Activated naive CD8-positive, alpha-beta T cell treated with anti-CD3 and anti-CD28 coated beads, Interleukin-2, amount 50 U/mL, for 24 hours (primary cell): ENCODE data around the gene HDAC7.
A peak's percentile ranks its signal among the peaks of the same experiment; 100 is the strongest.

Source experiments
- ATAC-seq: fragments of 150-1000 bp; cut with Tn5 transposase; one replicate; pipeline ENCODE4 v1.10.0; 2021
- DNase-seq: peaks from one replicate; pipeline ENCODE4 v3.0.0; 2021
- H3K27ac Mint-ChIP-seq: one replicate; pipeline ENCODE4 v1.8.0; 2021; ENCODE audit warnings: mild to moderate bottlenecking, mixed read lengths
- H3K27me3 Mint-ChIP-seq: one replicate; pipeline ENCODE4 v1.8.0; 2021; ENCODE audit warnings: mixed read lengths
- H3K36me3 Mint-ChIP-seq: one replicate; pipeline ENCODE4 v1.8.0; 2021; ENCODE audit warnings: low read depth, mixed read lengths
- H3K4me1 Mint-ChIP-seq: one replicate; pipeline ENCODE4 v1.8.0; 2021; ENCODE audit warnings: mixed read lengths
- H3K4me3 Mint-ChIP-seq: one replicate; pipeline ENCODE4 v1.8.0; 2021; ENCODE audit warnings: mild to moderate bottlenecking, moderate library complexity, mixed read lengths
- H3K9me3 Mint-ChIP-seq: one replicate; pipeline ENCODE4 v1.8.0; 2021; ENCODE audit warnings: mixed read lengths

The HDAC7 gene

GRCh38 chr12:47841910-47842309 is 22.2 kb upstream of the HDAC7 start:
- no peak for ATAC-seq
- H3K4me3 Mint-ChIP-seq, result no peak overlapping the region

GRCh38 chr12:47841501-47841900 is 21.8 kb upstream of the HDAC7 start:
- no peak for ATAC-seq
- no peak overlapping the region for H3K4me3 Mint-ChIP-seq
- H3K9me3 Mint-ChIP-seq, result no peaks in the 10 kb centered on the region
- H3K27ac Mint-ChIP-seq, result peak overlapping the region; percentile 35
- H3K27me3 Mint-ChIP-seq, result no peaks in the 10 kb centered on the region
- peaks cover 34% of the 10 kb centered on the region for H3K4me1 Mint-ChIP-seq
- H3K36me3 Mint-ChIP-seq, result peaks cover 32% of the 10 kb centered on the region
- no peak for DNase-seq

More at GRCh38 chr12:47841910-47842309, 22.2 kb upstream of the HDAC7 start:
- H3K27me3 Mint-ChIP-seq, result no peaks in the 10 kb centered on the region
- DNase-seq, result no peak
- peak overlapping the region; percentile 35 for H3K27ac Mint-ChIP-seq
- no peaks in the 10 kb centered on the region for H3K9me3 Mint-ChIP-seq
- peaks cover 36% of the 10 kb centered on the region for H3K36me3 Mint-ChIP-seq
- H3K4me1 Mint-ChIP-seq, result peaks cover 30% of the 10 kb centered on the region

GRCh38 chr12:47840571-47840970 is 20.9 kb upstream of the HDAC7 start:
- Mint-ChIP-seq H3K27me3 (no peaks in the 10 kb centered on the region), H3K27ac (no peak overlapping the region), H3K36me3 (peaks cover 23% of the 10 kb centered on the region)

DNA sequence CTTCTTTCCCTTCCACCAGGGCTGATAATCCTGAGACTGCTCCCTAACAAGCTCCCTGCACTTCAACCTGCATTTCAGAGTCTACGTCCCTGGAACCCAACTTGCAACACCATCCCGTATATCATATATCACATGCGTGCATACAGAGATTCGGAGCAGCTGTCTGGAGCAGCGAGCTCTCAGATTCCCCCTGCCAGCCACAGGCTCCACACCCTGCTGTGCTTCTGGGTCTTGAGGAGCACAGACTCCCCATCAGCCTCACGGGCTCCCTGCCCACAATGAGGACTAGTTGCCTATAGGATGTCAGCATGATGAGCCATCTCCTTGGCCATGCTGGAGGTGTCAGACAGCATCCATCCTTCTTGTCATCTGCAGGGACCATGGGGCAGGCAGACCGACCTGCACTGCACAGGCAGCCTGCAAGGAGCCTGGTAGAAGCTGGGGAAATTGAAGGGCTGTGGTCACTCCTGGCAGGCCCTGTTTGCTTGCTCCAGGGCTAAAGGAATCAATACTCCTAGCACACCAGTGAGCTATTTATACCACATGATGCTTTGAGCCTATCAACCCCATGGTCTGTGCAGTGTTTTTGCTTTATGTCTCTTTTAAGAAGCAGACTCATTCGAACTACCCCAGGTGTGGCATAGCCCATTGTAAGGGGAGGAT is 19.6 kb upstream of the HDAC7 start:
- Mint-ChIP-seq H3K27ac (peak overlapping the region; percentile 50), H3K36me3 (peaks cover 13% of the 10 kb centered on the region), H3K4me3 (no peak overlapping the region), H3K27me3 (no peaks in the 10 kb centered on the region), H3K9me3 (no peaks in the 10 kb centered on the region), H3K4me1 (peaks cover 55% of the 10 kb centered on the region)
- ATAC-seq, result no peak
- no peak for DNase-seq

More at GRCh38 chr12:47840571-47840970, 20.9 kb upstream of the HDAC7 start:
- peaks cover 43% of the 10 kb centered on the region for H3K4me1 Mint-ChIP-seq
- no peak for DNase-seq
- no peaks in the 10 kb centered on the region for H3K9me3 Mint-ChIP-seq
- ATAC-seq, result no peak
- no peak overlapping the region for H3K4me3 Mint-ChIP-seq

DNA sequence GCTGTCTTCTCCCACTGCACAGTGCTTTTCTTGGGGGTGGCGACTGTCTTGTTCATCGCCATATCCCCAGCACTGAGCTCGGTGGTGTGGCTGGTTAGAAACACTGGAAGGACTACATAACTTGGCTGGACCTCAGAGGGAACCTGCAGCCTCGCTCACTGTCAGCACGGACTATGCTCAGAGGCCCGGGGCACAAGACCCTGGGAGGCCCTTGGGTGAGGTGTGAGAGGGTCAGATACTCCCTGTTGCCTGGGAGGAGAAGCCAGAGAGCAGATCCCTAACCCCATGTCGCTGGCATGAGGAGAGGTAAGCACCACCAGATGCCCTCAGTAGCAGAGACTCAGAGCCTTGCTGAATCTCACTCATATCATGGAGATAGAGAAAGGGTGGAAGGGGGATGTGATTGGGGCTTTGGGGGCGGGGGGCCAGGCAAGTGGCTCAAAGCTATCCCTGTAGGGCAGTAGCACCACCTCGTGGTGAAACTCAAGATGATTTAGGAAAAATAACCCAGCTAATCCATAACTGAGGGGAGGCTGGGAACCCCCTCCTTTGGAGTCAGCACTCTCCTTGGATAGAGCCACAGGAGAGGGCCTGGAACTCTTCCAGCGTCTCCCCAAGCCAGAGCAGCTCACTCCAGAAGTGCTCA is 18.7 kb upstream of the HDAC7 start:
- Mint-ChIP-seq H3K27me3 (no peaks in the 10 kb centered on the region), H3K27ac (no peak overlapping the region), H3K4me1 (peaks cover 63% of the 10 kb centered on the region), H3K9me3 (no peaks in the 10 kb centered on the region), H3K36me3 (peaks cover 11% of the 10 kb centered on the region), H3K4me3 (no peak overlapping the region)
- peak; percentile 2 for ATAC-seq
- DNase-seq, result peak; percentile 50

- Mint-ChIP-seq H3K4me1 (peaks cover 66% of the 10 kb centered on the region), H3K4me3 (peak overlapping the region; percentile 14), H3K9me3 (no peaks in the 10 kb centered on the region), H3K27ac (peak overlapping the region; percentile 74), H3K27me3 (no peaks in the 10 kb centered on the region), H3K36me3 (peaks cover 2% of the 10 kb centered on the region)
- ATAC-seq, result no peak
- peak; percentile 76 for DNase-seq
Observed at GRCh38 chr12:47837190-47838171, 17.8 kb upstream of the HDAC7 start.

DNA sequence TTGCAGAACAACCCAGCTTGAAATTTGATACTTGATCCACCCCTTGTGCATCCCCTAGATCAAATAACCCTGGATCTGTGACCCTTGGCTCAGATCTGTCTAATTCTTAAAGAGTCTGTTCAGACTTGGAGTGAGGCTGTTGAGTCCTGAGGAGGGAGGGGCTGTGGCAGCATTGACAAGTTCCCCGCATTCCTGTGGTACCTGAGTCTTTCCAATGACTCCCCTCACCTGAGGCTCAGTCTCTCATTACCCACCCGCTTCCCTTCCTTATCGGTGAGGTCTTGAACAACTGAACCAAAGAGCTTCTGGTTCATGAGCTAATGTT is 16.1 kb upstream of the HDAC7 start:
- Mint-ChIP-seq H3K27me3 (no peaks in the 10 kb centered on the region), H3K4me3 (no peak overlapping the region), H3K36me3 (peaks cover 2% of the 10 kb centered on the region), H3K4me1 (peaks cover 76% of the 10 kb centered on the region), H3K9me3 (no peaks in the 10 kb centered on the region), H3K27ac (peak overlapping the region; percentile 73)
- ATAC-seq, result no peak
- DNase-seq, result no peak

- no peaks in the 10 kb centered on the region for H3K9me3 Mint-ChIP-seq
- peaks cover 82% of the 10 kb centered on the region for H3K4me1 Mint-ChIP-seq
- no peak for ATAC-seq
- no peak for DNase-seq
- no peaks in the 10 kb centered on the region for H3K27me3 Mint-ChIP-seq
- H3K4me3 Mint-ChIP-seq, result no peak overlapping the region
- peak overlapping the region; percentile 97 for H3K27ac Mint-ChIP-seq
- H3K36me3 Mint-ChIP-seq, result peaks cover 2% of the 10 kb centered on the region
Observed at GRCh38 chr12:47835006-47835830, 15.5 kb upstream of the HDAC7 start.

GRCh38 chr12:47834199-47834903 is 14.6 kb upstream of the HDAC7 start:
- Mint-ChIP-seq H3K27ac (peak overlapping the region; percentile 97), H3K27me3 (no peaks in the 10 kb centered on the region), H3K36me3 (peaks cover 2% of the 10 kb centered on the region), H3K4me1 (peaks cover 88% of the 10 kb centered on the region), H3K4me3 (peak overlapping the region; percentile 76), H3K9me3 (no peaks in the 10 kb centered on the region)
- ATAC-seq, result peak; percentile 41
- no peak for DNase-seq

GRCh38 chr12:47833591-47834012 is 13.9 kb upstream of the HDAC7 start:
- Mint-ChIP-seq H3K4me1 (peaks cover 94% of the 10 kb centered on the region), H3K36me3 (peaks cover 2% of the 10 kb centered on the region), H3K4me3 (peak overlapping the region; percentile 76), H3K9me3 (no peaks in the 10 kb centered on the region), H3K27me3 (no peaks in the 10 kb centered on the region), H3K27ac (peak overlapping the region; percentile 97)
- ATAC-seq (no peak), DNase-seq (no peak)

- Mint-ChIP-seq H3K4me3 (peak overlapping the region; percentile 76), H3K4me1 (peaks cover 92% of the 10 kb centered on the region), H3K9me3 (no peaks in the 10 kb centered on the region), H3K27me3 (no peaks in the 10 kb centered on the region), H3K36me3 (peaks cover 2% of the 10 kb centered on the region), H3K27ac (peak overlapping the region; percentile 97)
- DNase-seq, result peak; percentile 85
- ATAC-seq, result peak; percentile 79
Observed at GRCh38 chr12:47832263-47832933, 12.7 kb upstream of the HDAC7 start.

- Mint-ChIP-seq H3K4me1 (peaks cover 92% of the 10 kb centered on the region), H3K9me3 (no peaks in the 10 kb centered on the region), H3K4me3 (peak overlapping the region; percentile 70), H3K36me3 (peaks cover 2% of the 10 kb centered on the region), H3K27ac (peak overlapping the region; percentile 85), H3K27me3 (no peaks in the 10 kb centered on the region)
- no peak for ATAC-seq
- no peak for DNase-seq
Observed at GRCh38 chr12:47829584-47829983, 9.9 kb upstream of the HDAC7 start.

GRCh38 chr12:47828976-47829482 is 9.3 kb upstream of the HDAC7 start:
- no peaks in the 10 kb centered on the region for H3K9me3 Mint-ChIP-seq

More at GRCh38 chr12:47828976-47829482, 9.3 kb upstream of the HDAC7 start:
- no peaks in the 10 kb centered on the region for H3K27me3 Mint-ChIP-seq
- H3K27ac Mint-ChIP-seq, result peak overlapping the region; percentile 85
- H3K4me1 Mint-ChIP-seq, result peaks cover 92% of the 10 kb centered on the region
- peak overlapping the region; percentile 70 for H3K4me3 Mint-ChIP-seq
- peaks cover 2% of the 10 kb centered on the region for H3K36me3 Mint-ChIP-seq
- peak; percentile 32 for DNase-seq
- no peak for ATAC-seq
